Mammary microvascular endothelial cell (primary cell): ENCODE measurements around the gene PCDHGA1. TPM values are rescaled to one million over a fixed set of nuclear protein-coding genes. Genes with fewer than 3 reads are reported as not detected.

Experiments used
- total RNA-seq: library from RNA; depleted of rRNA; stranded (reverse); fragments of >200 nt; gene quantifications from 2 replicates; pipeline ENCODE4 v1.2.3, GENCODE V29; 2015

PCDHGA1 gene
- 0.20 and 0.59 TPM in 2 replicates for total RNA-seq

GRCh38 chr5:141330299-141331080 is at the start of gene PCDHGA1:
Gene PCDHGA1 (plus strand): TSS chr5:141330514.

GRCh38 chr5:141303756-141304155 is 26.6 kb upstream of the PCDHGA1 start, which contains the start of gene SLC25A2:
Gene SLC25A2 (minus strand): TSS chr5:141304049. CDS start chr5:141303865, 184 bp downstream.

GRCh38 chr5:141320225-141321169 is 9.8 kb upstream of the PCDHGA1 start, which contains the start of gene TAF7:
Gene TAF7 (minus strand): TSS chr5:141320784. CDS start chr5:141320044, 740 bp downstream.

GRCh38 chr5:141338538-141339306 is 8.4 kb downstream of the PCDHGA1 start, which contains the start of gene PCDHGA2:
Gene PCDHGA2 (plus strand): TSS chr5:141338760.

GRCh38 chr5:141343242-141343952 is 13.1 kb downstream of the PCDHGA1 start, which contains the start of gene PCDHGA3:
Gene PCDHGA3 (plus strand): TSS chr5:141343829. CDS start chr5:141344034, 205 bp downstream.

GRCh38 chr5:141349917-141350619 is 19.8 kb downstream of the PCDHGA1 start, which contains the start of gene PCDHGB1:
Gene PCDHGB1 (plus strand): TSS chr5:141350099. CDS start chr5:141350261, 162 bp downstream.

GRCh38 chr5:141354900-141355469 is 24.7 kb downstream of the PCDHGA1 start, which contains the start of gene PCDHGA4:
Gene PCDHGA4 (plus strand): TSS chr5:141355021. CDS start chr5:141355108, 87 bp downstream.

GRCh38 chr5:141359790-141360426 is 29.6 kb downstream of the PCDHGA1 start, which contains the start of gene PCDHGB2:
Gene PCDHGB2 (plus strand): TSS chr5:141359994. CDS start chr5:141360136, 142 bp downstream.

GRCh38 chr5:141363952-141364660 is 33.8 kb downstream of the PCDHGA1 start, which contains the start of gene PCDHGA5:
Gene PCDHGA5 (plus strand): TSS chr5:141364162. CDS start chr5:141364331, 169 bp downstream.

GRCh38 chr5:141369994-141370848 is 39.9 kb downstream of the PCDHGA1 start, which contains the start of gene PCDHGB3:
Gene PCDHGB3 (plus strand): TSS chr5:141370242. CDS start chr5:141370395, 153 bp downstream.

GRCh38 chr5:141373673-141374317 is 43.5 kb downstream of the PCDHGA1 start, which contains the start of gene PCDHGA6:
Gene PCDHGA6 (plus strand): TSS chr5:141373891. CDS start chr5:141374084, 193 bp downstream.

GRCh38 chr5:141382469-141383294 is 52.4 kb downstream of the PCDHGA1 start, which contains the start of gene PCDHGA7:
Gene PCDHGA7 (plus strand): TSS chr5:141382742. CDS start chr5:141382900, 158 bp downstream.

GRCh38 chr5:141387557-141388311 is 57.4 kb downstream of the PCDHGA1 start, which contains the start of gene PCDHGB4:
Gene PCDHGB4 (plus strand): TSS chr5:141387698. CDS start chr5:141387885, 187 bp downstream.

GRCh38 chr5:141392429-141393198 is 62.3 kb downstream of the PCDHGA1 start, which contains the start of gene PCDHGA8:
Gene PCDHGA8 (plus strand): TSS chr5:141392633. CDS start chr5:141392814, 181 bp downstream.

